GM13976 (cell line): Measurements from ENCODE around the gene MC2R.
"Not testable (repeated sequence)": the region's sequence is repeated elsewhere in the genome, so short reads cannot be mapped to it uniquely, and the experiment has no call there.

Experiments used
- DNase-seq: peaks from one replicate; pipeline ENCODE4 v3.0.0; 2012; ENCODE audit warnings: low spot score
- CTCF ChIP-seq: IDR thresholded peaks from 2 replicates; pipeline ENCODE4 v1.5.1; 2012; ENCODE audit warnings: borderline replicate concordance, mild to moderate bottlenecking; ENCODE audit not compliant: insufficient read depth; ENCODE audit errors: extremely low read depth, missing control alignments, control extremely low read depth
- in situ Hi-C: fragments of 300-500 bp; cut with MboI; formaldehyde crosslinking; loops from one replicate; pipeline ENCODE4 v1.12.0; 2022; ENCODE audit warnings: low sequenced_read_pairs, mixed read lengths, inconsistent platforms; ENCODE audit not compliant: unreplicated experiment

Gene MC2R

DNA sequence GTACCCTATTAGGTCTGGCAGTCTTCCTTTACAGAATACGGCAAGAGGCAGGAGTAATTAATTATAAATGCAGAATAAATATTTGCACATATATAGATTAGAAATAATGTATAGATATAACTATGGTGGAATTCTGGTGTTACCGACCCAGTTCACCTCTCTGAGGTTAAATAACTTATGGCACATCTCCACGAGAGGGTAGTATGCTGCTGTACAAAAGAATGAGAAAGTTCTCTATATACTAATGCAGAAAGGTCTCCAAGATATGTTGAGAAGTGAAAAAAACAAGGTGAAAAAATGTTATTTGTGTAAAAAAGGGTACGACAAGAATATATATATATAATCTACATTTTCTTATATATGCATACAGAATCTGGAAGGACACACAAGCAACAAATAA is 40.8 kb downstream of the MC2R start:
- TF ChIP-seq CTCF = no peak
- no peak for DNase-seq
- in situ Hi-C loops = no loop called here

DNA sequence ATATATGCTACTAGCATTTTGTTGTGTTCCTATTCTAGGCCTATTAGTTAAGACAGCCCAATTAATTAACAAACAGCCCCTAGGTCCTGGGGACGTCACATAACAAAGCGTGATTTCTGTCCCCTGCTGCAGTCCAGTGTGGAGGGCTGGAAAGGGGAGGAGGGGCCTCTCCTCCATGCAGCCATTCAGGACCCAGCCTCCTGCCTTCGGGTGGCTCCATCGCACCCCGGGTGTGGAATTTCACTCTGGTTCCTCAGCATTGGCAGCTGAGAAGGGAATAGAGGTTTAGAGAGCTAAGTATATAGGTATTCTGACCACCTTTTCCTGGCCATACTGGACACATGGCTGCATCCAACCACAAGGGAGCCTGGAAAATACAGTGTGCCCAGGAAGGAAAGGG is 42.4 kb downstream of the MC2R start:
- DNase-seq = no peak
- in situ Hi-C loops = no loop called here
- no peak for TF ChIP-seq CTCF

DNA sequence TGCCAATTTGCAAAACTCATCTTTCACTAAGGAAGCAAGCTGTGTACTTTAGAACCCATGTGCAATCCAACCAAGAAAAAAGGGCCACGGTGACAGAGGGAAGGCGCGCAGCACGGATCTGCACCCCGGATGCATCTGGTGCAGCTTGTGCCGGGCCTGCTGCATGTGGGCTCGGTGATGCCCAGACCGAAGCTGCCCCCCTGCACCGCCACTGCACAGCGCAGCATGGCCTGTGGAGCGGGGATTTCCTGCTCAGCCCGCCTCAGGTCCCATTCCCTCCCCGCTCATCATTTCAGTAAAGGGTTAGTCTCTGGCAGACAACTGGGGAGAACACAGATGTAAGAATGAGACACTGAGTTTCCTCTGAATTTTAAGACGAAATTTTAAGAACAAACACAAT is 43.0 kb downstream of the MC2R start:
- in situ Hi-C loops = no loop called here
- no peak for DNase-seq
- TF ChIP-seq CTCF = no peak

GRCh38 chr18:13871701-13872100 is 43.6 kb downstream of the MC2R start:
- DNase-seq = no peak
- in situ Hi-C loops = no loop called here
- TF ChIP-seq CTCF = no peak

- in situ Hi-C loops = no loop called here
- no peak for TF ChIP-seq CTCF
- DNase-seq = no peak
These were observed 46.6 kb downstream of the MC2R start for GRCh38 chr18:13868501-13869271.

DNA sequence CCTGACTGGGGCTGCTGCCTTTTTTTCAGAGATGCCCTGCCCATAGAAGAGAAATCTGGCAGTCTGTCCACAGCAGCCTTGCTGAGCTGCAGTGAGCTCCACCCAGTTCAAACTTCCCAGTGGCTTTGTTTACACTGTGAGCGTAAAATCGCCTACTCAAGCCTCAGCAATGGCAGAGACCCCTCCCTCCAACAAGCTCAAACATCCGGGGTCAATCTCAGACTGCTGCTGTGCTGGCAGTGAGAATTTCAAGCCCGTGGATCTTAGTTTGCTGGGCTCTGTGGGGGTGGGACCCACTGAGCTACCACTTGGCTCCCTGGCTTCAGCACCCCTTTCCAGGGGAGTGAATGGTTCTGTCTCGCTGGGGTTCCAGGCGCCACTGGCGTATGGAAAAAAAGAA is 52.4 kb downstream of the MC2R start:
- in situ Hi-C loops, DNase-seq: not testable (repeated sequence)

DNA sequence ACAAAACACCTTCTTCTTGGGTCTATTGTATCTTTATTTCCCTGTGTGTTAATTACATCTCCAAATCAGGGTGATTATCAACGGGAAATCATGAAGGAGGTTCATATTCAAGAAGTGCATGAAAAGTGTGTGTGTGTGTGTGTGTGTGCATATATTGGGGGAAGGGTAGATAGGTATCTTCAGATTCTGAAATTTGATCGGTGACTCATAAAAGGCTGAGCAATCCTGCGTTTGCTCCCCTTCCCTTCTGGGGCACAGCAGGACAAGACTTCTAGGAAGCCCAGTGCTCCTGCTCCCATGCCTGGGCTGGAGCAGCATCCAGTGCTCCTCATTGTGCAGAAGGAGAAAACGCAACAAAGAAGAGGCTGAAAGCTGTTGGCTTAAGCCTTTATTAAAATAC is 65.5 kb downstream of the MC2R start:
- in situ Hi-C loops = no loop called here
- no peak for DNase-seq
- no peak for TF ChIP-seq CTCF
